IMR-90 (cell line): ENCODE results near the gene SERPINF2.

Experiments used
- BHLHE40 ChIP-seq: fragments of 150-350 bp; IDR thresholded peaks from 2 replicates; pipeline ENCODE4 v1.6.1; 2016; ENCODE audit warnings: mild to moderate bottlenecking, low read depth, low read length
- FOS ChIP-seq: fragments of 150-350 bp; IDR thresholded peaks from 2 replicates; pipeline ENCODE4 v1.6.1; 2016; ENCODE audit warnings: low read depth, low read length
- MAFK ChIP-seq: IDR thresholded peaks from 2 replicates; pipeline ENCODE4 v1.6.1; 2012; ENCODE audit warnings: low read depth, low read length, improper control_type of control experiment
- MAZ ChIP-seq: IDR thresholded peaks from 2 replicates; pipeline ENCODE4 v1.6.1; 2012; ENCODE audit warnings: low read depth, mild to moderate bottlenecking, low read length, improper control_type of control experiment, moderate library complexity, borderline replicate concordance
- MXI1 ChIP-seq: IDR thresholded peaks from 2 replicates; pipeline ENCODE4 v1.6.1; 2012; ENCODE audit warnings: low read depth, mild to moderate bottlenecking, low read length, moderate library complexity, borderline replicate concordance
- NFE2L2 ChIP-seq: fragments of 150-350 bp; IDR thresholded peaks from 2 replicates; pipeline ENCODE4 v1.6.1; 2016; ENCODE audit warnings: low read depth, mild to moderate bottlenecking, low read length
- POLR2A ChIP-seq: IDR thresholded peaks from 2 replicates; pipeline ENCODE4 v1.6.1; 2012; ENCODE audit warnings: mild to moderate bottlenecking, low read depth, low read length
- RAD21 ChIP-seq: IDR thresholded peaks from 2 replicates; pipeline ENCODE4 v1.6.1; 2012; ENCODE audit warnings: low read length, improper control_type of control experiment
- RCOR1 ChIP-seq: IDR thresholded peaks from 2 replicates; pipeline ENCODE4 v1.6.1; 2012; ENCODE audit warnings: mild to moderate bottlenecking, low read length, improper control_type of control experiment; ENCODE audit not compliant: insufficient replicate concordance
- SMC3 ChIP-seq: fragments of 150-350 bp; IDR thresholded peaks from 2 replicates; pipeline ENCODE4 v1.6.1; 2016; ENCODE audit warnings: low read depth, mild to moderate bottlenecking, antibody characterized with exemption, low read length, moderate library complexity
- TF ChIP-seq, protein P1 (sequence below): conservative IDR thresholded peaks from 2 replicates; pipeline ENCODE4 v1.5.1; 2012; ENCODE audit warnings: mild to moderate bottlenecking, low read depth, low read length, improper control_type of control experiment
- TF ChIP-seq, protein P2 (sequence below): fragments of 150-350 bp; IDR thresholded peaks from 2 replicates; pipeline ENCODE4 v1.6.1; 2016; ENCODE audit warnings: low read depth, mild to moderate bottlenecking, low read length, moderate library complexity, borderline replicate concordance
- TF ChIP-seq, protein P3 (sequence below): fragments of 150-350 bp; IDR thresholded peaks from 2 replicates; pipeline ENCODE4 v1.6.1; 2017; ENCODE audit warnings: mild to moderate bottlenecking, antibody characterized with exemption, low read length, low read depth

DNA sequence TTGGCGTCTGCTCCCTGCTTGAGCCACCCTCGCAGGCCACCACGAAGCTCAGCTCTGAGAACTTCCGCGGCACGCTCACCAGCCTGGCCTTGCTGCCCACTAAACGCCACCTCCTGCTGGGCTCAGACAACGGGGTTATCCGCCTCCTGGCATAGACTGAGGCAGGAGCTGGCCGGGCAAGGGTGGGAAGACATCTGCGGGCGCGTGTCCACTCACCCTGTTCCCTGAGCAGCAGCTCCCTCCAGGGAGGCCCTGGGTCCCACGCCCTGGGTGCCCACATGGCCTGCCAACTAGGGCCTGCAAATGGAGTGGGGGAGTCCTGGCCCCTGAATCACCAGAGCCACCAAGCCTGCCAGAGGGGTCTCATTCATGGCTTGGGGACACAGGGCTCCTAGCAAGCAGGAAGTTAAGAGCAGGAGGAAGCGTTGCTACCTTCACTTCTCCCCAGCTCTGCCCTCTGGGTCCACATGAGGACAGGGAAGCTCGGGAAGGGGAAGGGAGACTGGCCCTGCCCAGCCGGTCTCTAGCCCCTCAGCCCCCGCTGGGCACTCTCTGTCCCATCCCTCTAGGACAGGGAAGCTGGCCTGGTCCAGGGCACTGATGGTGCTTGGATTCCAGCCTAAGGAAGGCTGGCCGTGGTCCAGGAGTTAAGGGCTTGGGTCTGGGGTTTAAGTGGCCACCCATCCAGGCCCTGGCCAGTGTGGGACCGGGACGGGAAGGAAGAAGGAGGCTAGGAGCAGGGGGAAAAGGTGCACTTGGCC lies 5.0 kb upstream of the SERPINF2 start:
- TF ChIP-seq, protein P1, sequence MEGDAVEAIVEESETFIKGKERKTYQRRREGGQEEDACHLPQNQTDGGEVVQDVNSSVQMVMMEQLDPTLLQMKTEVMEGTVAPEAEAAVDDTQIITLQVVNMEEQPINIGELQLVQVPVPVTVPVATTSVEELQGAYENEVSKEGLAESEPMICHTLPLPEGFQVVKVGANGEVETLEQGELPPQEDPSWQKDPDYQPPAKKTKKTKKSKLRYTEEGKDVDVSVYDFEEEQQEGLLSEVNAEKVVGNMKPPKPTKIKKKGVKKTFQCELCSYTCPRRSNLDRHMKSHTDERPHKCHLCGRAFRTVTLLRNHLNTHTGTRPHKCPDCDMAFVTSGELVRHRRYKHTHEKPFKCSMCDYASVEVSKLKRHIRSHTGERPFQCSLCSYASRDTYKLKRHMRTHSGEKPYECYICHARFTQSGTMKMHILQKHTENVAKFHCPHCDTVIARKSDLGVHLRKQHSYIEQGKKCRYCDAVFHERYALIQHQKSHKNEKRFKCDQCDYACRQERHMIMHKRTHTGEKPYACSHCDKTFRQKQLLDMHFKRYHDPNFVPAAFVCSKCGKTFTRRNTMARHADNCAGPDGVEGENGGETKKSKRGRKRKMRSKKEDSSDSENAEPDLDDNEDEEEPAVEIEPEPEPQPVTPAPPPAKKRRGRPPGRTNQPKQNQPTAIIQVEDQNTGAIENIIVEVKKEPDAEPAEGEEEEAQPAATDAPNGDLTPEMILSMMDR = no peak
- no peak for TF ChIP-seq NFE2L2
- TF ChIP-seq BHLHE40 = no peak
- TF ChIP-seq, protein P2, sequence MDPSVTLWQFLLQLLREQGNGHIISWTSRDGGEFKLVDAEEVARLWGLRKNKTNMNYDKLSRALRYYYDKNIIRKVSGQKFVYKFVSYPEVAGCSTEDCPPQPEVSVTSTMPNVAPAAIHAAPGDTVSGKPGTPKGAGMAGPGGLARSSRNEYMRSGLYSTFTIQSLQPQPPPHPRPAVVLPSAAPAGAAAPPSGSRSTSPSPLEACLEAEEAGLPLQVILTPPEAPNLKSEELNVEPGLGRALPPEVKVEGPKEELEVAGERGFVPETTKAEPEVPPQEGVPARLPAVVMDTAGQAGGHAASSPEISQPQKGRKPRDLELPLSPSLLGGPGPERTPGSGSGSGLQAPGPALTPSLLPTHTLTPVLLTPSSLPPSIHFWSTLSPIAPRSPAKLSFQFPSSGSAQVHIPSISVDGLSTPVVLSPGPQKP = no peak
- TF ChIP-seq MAZ = no peak
- no peak for TF ChIP-seq POLR2A
- TF ChIP-seq RAD21 = no peak
- TF ChIP-seq MXI1 = no peak
- TF ChIP-seq RCOR1 = no peak
- TF ChIP-seq, protein P3, sequence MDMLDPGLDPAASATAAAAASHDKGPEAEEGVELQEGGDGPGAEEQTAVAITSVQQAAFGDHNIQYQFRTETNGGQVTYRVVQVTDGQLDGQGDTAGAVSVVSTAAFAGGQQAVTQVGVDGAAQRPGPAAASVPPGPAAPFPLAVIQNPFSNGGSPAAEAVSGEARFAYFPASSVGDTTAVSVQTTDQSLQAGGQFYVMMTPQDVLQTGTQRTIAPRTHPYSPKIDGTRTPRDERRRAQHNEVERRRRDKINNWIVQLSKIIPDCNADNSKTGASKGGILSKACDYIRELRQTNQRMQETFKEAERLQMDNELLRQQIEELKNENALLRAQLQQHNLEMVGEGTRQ = no peak
- TF ChIP-seq MAFK = no peak
- TF ChIP-seq FOS = no peak
- no peak for TF ChIP-seq SMC3
